A549 (cell line): ENCODE data around the gene KCNIP4.

ENCODE experiments used
- CEBPB ChIP-seq, 2 experiments: fragments of >200 bp in 1 of 2; sonication (Bioruptor Twin) in 1 of 2; formaldehyde crosslinking in 1 of 2; IDR thresholded peaks; 2 replicates each; pipeline ENCODE4 v1.6.1; 2012 to 2016
- POLR2A ChIP-seq: IDR thresholded peaks from 2 replicates; pipeline ENCODE4 v1.6.1; 2012; ENCODE audit warnings: mild to moderate bottlenecking, low read length
- RFX5 ChIP-seq: fragments of 450-650 bp; IDR thresholded peaks from 2 replicates; pipeline ENCODE4 v1.7.1; 2014; ENCODE audit warnings: antibody characterized with exemption, mild to moderate bottlenecking, moderate library complexity
- SMC3 ChIP-seq: fragments of >200 bp; sonication (Bioruptor Twin); formaldehyde crosslinking; IDR thresholded peaks from 3 replicates; pipeline ENCODE4 v1.6.1; 2018; ENCODE audit warnings: inconsistent platforms
- ZNF302 ChIP-seq: fragments of 250-450 bp; sonication (Bioruptor Pico); IDR thresholded peaks from 2 replicates; pipeline ENCODE4 v1.9.0; 2021; ENCODE audit warnings: inconsistent platforms, mild to moderate bottlenecking, moderate library complexity
- ZSCAN20 ChIP-seq: fragments of 250-450 bp; sonication (Bioruptor Pico); IDR thresholded peaks from 2 replicates; pipeline ENCODE4 v1.8.0; 2022; ENCODE audit warnings: mild to moderate bottlenecking, moderate library complexity
- TF ChIP-seq, protein P1 (sequence below): fragments of >200 bp; sonication (Bioruptor Twin); formaldehyde crosslinking; IDR thresholded peaks from 3 replicates; pipeline ENCODE4 v1.5.1; 2016
- TF ChIP-seq, protein P2 (sequence below): fragments of 450-650 bp; IDR thresholded peaks from 2 replicates; pipeline ENCODE4 v1.6.1; 2014; ENCODE audit warnings: antibody characterized with exemption
- TF ChIP-seq, protein P3 (sequence below): IDR thresholded peaks from 2 replicates; pipeline ENCODE4 v1.6.1; 2012
- TF ChIP-seq, protein P4 (sequence below): fragments of 200-600 bp; sonication (generic); IDR thresholded peaks from 2 replicates; pipeline ENCODE4 v1.6.1; 2016; ENCODE audit warnings: antibody characterized with exemption, mild to moderate bottlenecking, moderate library complexity

DNA sequence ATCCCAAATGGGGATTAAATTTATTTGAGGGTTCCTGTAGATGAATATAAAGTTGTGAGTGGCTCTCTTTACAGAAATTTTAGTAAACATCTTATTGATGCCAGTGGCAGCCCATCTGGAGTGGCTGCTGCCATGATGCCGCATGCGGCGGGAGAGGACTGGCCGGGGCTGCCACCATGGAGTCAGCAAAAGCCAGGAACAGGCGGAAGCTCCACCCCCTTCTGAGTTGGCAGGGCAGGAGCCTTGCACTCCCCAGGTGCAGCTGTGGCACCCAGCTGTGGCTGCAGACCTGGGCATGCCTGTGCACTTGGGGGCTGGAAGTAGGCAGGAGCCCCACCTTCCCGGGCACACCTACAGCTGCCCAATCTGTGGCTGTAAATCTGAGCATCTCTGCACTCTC lies 92.3 kb downstream of the KCNIP4 start:
- TF ChIP-seq, protein P1, sequence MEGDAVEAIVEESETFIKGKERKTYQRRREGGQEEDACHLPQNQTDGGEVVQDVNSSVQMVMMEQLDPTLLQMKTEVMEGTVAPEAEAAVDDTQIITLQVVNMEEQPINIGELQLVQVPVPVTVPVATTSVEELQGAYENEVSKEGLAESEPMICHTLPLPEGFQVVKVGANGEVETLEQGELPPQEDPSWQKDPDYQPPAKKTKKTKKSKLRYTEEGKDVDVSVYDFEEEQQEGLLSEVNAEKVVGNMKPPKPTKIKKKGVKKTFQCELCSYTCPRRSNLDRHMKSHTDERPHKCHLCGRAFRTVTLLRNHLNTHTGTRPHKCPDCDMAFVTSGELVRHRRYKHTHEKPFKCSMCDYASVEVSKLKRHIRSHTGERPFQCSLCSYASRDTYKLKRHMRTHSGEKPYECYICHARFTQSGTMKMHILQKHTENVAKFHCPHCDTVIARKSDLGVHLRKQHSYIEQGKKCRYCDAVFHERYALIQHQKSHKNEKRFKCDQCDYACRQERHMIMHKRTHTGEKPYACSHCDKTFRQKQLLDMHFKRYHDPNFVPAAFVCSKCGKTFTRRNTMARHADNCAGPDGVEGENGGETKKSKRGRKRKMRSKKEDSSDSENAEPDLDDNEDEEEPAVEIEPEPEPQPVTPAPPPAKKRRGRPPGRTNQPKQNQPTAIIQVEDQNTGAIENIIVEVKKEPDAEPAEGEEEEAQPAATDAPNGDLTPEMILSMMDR = no peak
- no peak for TF ChIP-seq POLR2A
- TF ChIP-seq, protein P2, sequence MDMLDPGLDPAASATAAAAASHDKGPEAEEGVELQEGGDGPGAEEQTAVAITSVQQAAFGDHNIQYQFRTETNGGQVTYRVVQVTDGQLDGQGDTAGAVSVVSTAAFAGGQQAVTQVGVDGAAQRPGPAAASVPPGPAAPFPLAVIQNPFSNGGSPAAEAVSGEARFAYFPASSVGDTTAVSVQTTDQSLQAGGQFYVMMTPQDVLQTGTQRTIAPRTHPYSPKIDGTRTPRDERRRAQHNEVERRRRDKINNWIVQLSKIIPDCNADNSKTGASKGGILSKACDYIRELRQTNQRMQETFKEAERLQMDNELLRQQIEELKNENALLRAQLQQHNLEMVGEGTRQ = no peak
- TF ChIP-seq ZNF302 (CRISPR knock-in tag) = no peak
- no peak for TF ChIP-seq ZSCAN20
- no peak for TF ChIP-seq CEBPB (IDR thresholded peaks at IDR 0.05)
- no peak for TF ChIP-seq RFX5
- TF ChIP-seq SMC3 = no peak
- TF ChIP-seq, protein P3, sequence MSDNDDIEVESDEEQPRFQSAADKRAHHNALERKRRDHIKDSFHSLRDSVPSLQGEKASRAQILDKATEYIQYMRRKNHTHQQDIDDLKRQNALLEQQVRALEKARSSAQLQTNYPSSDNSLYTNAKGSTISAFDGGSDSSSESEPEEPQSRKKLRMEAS = no peak
- TF ChIP-seq, protein P4, sequence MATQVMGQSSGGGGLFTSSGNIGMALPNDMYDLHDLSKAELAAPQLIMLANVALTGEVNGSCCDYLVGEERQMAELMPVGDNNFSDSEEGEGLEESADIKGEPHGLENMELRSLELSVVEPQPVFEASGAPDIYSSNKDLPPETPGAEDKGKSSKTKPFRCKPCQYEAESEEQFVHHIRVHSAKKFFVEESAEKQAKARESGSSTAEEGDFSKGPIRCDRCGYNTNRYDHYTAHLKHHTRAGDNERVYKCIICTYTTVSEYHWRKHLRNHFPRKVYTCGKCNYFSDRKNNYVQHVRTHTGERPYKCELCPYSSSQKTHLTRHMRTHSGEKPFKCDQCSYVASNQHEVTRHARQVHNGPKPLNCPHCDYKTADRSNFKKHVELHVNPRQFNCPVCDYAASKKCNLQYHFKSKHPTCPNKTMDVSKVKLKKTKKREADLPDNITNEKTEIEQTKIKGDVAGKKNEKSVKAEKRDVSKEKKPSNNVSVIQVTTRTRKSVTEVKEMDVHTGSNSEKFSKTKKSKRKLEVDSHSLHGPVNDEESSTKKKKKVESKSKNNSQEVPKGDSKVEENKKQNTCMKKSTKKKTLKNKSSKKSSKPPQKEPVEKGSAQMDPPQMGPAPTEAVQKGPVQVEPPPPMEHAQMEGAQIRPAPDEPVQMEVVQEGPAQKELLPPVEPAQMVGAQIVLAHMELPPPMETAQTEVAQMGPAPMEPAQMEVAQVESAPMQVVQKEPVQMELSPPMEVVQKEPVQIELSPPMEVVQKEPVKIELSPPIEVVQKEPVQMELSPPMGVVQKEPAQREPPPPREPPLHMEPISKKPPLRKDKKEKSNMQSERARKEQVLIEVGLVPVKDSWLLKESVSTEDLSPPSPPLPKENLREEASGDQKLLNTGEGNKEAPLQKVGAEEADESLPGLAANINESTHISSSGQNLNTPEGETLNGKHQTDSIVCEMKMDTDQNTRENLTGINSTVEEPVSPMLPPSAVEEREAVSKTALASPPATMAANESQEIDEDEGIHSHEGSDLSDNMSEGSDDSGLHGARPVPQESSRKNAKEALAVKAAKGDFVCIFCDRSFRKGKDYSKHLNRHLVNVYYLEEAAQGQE = no peak
